LNCaP clone FGC (cell line): ENCODE results near the gene TCERG1L.

Source experiments
- DNase-seq: peaks from one replicate; pipeline ENCODE4 v3.0.0-alpha.2; 2011; ENCODE audit warnings: low read depth
- H3K4me3 ChIP-seq: 2 replicates; pipeline ENCODE4 v1.5.1; 2011; ENCODE audit warnings: mild to moderate bottlenecking, low read depth, low read length, control low read depth
- CTCF ChIP-seq: IDR thresholded peaks from 2 replicates; pipeline ENCODE4 v1.5.1; 2012; ENCODE audit warnings: mild to moderate bottlenecking; ENCODE audit not compliant: control insufficient read depth, insufficient read depth; ENCODE audit errors: extremely low read depth

The TCERG1L gene

GRCh38 chr10:131128731-131129130, 182.8 kb downstream of the TCERG1L start:
- H3K4me3 ChIP-seq, result no peak overlapping the region
- TF ChIP-seq CTCF, result no peak
- no peak for DNase-seq

- no peak overlapping the region for H3K4me3 ChIP-seq
- no peak for DNase-seq
- no peak for TF ChIP-seq CTCF
Observed at GRCh38 chr10:131127610-131128009, 183.9 kb downstream of the TCERG1L start.

- TF ChIP-seq CTCF, result no peak
- no peak for DNase-seq
- no peak overlapping the region for H3K4me3 ChIP-seq
Observed at GRCh38 chr10:131127138-131127589, 184.4 kb downstream of the TCERG1L start.

GRCh38 chr10:131126321-131127137, 185.0 kb downstream of the TCERG1L start:
- no peak overlapping the region for H3K4me3 ChIP-seq
- no peak for TF ChIP-seq CTCF
- no peak for DNase-seq

GRCh38 chr10:131125511-131126225, 185.9 kb downstream of the TCERG1L start:
- no peak overlapping the region for H3K4me3 ChIP-seq
- no peak for TF ChIP-seq CTCF

GRCh38 chr10:131124945-131125344, 186.6 kb downstream of the TCERG1L start:
- no peak for TF ChIP-seq CTCF
- no peak for DNase-seq
- no peak overlapping the region for H3K4me3 ChIP-seq

More at GRCh38 chr10:131125511-131126225, 185.9 kb downstream of the TCERG1L start:
- no peak for DNase-seq
